Right lobe of liver (tissue), 4 donors: ENCODE measurements around the gene ABCC2.

Experiments
- CTCF ChIP-seq, 4 donors: fragments of 200-600 bp in 3 of 4; fragments of 450-650 bp in 1 of 4; IDR thresholded peaks; one replicate each; pipeline versions ENCODE4 v1.5.1 to v1.8.0; 2016 to 2022; ENCODE audit warnings: antibody characterized with exemption in 4 of 4, mild to moderate bottlenecking in 2 of 4
- POLR2A ChIP-seq: fragments of 450-650 bp; IDR thresholded peaks from one replicate; pipeline ENCODE4 v1.6.1; 2017; ENCODE audit warnings: antibody characterized with exemption, mild to moderate bottlenecking
- donor health status: DM: no; HTN: no; CAD: no.
- donor health status: DM: no; HTN: no; CAD: no.
- donor health status: DM: no; HTN: yes; CAD: no.

GRCh38 chr10:99809931-99810615 is 27.6 kb downstream of the ABCC2 start:
- TF ChIP-seq POLR2A (no peak), CTCF (IDR thresholded peaks at IDR 0.05) (no peak)
